ENCODE data around the gene SAMM50.

SAMM50 gene

GRCh38 chr22:43999378-43999777 is 44.1 kb downstream of the SAMM50 start:
- TF ChIP-seq ISL1 (CRISPR knock-in tag; IDR thresholded peaks at IDR 0.05) (no peak), CREB5 (CRISPR knock-in tag; IDR thresholded peaks at IDR 0.05; ENCODE audit: low read depth) (no peak), ESRRG (CRISPR knock-in tag; IDR thresholded peaks at IDR 0.05) (no peak), ZNF8 (CRISPR knock-in tag; IDR thresholded peaks at IDR 0.05) (no peak), CSDC2 (CRISPR knock-in tag; IDR thresholded peaks at IDR 0.05) (no peak), RARB (CRISPR knock-in tag; IDR thresholded peaks at IDR 0.05) (no peak), ZNF565 (CRISPR knock-in tag; conservative IDR thresholded peaks at IDR 0.05; ENCODE audit: low read depth) (no peak), BACH2 (CRISPR knock-in tag; IDR thresholded peaks at IDR 0.05; ENCODE audit: borderline replicate concordance) (no peak), PPARA (CRISPR knock-in tag; IDR thresholded peaks at IDR 0.05; ENCODE audit: borderline replicate concordance) (no peak), GLIS3 (CRISPR knock-in tag; IDR thresholded peaks at IDR 0.05) (no peak), TOX (CRISPR knock-in tag; IDR thresholded peaks at IDR 0.05; ENCODE audit: borderline replicate concordance) (no peak), ZNF70 (CRISPR knock-in tag; IDR thresholded peaks at IDR 0.05) (no peak), SNAI2 (CRISPR knock-in tag; IDR thresholded peaks at IDR 0.05) (no peak)
- TF ChIP-seq, protein P1, sequence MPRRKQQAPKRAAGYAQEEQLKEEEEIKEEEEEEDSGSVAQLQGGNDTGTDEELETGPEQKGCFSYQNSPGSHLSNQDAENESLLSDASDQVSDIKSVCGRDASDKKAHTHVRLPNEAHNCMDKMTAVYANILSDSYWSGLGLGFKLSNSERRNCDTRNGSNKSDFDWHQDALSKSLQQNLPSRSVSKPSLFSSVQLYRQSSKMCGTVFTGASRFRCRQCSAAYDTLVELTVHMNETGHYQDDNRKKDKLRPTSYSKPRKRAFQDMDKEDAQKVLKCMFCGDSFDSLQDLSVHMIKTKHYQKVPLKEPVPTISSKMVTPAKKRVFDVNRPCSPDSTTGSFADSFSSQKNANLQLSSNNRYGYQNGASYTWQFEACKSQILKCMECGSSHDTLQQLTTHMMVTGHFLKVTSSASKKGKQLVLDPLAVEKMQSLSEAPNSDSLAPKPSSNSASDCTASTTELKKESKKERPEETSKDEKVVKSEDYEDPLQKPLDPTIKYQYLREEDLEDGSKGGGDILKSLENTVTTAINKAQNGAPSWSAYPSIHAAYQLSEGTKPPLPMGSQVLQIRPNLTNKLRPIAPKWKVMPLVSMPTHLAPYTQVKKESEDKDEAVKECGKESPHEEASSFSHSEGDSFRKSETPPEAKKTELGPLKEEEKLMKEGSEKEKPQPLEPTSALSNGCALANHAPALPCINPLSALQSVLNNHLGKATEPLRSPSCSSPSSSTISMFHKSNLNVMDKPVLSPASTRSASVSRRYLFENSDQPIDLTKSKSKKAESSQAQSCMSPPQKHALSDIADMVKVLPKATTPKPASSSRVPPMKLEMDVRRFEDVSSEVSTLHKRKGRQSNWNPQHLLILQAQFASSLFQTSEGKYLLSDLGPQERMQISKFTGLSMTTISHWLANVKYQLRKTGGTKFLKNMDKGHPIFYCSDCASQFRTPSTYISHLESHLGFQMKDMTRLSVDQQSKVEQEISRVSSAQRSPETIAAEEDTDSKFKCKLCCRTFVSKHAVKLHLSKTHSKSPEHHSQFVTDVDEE (CRISPR knock-in tag; IDR thresholded peaks at IDR 0.05), result no peak
- no peak for ATAC-seq

- no peak for ATAC-seq
- TF ChIP-seq TOX (CRISPR knock-in tag; IDR thresholded peaks at IDR 0.05; ENCODE audit: borderline replicate concordance) (no peak), ZC3H10 (CRISPR knock-in tag; IDR thresholded peaks at IDR 0.05) (no peak), CREB5 (CRISPR knock-in tag; IDR thresholded peaks at IDR 0.05; ENCODE audit: low read depth) (no peak), ZNF8 (CRISPR knock-in tag; IDR thresholded peaks at IDR 0.05) (no peak), BACH2 (CRISPR knock-in tag; IDR thresholded peaks at IDR 0.05; ENCODE audit: borderline replicate concordance) (no peak), ARNTL (CRISPR knock-in tag; IDR thresholded peaks at IDR 0.05; ENCODE audit: borderline replicate concordance, low read depth) (no peak), CSDC2 (CRISPR knock-in tag; IDR thresholded peaks at IDR 0.05) (no peak), TCF4 (CRISPR knock-in tag; IDR thresholded peaks at IDR 0.05; ENCODE audit: borderline replicate concordance) (no peak)
Observed at GRCh38 chr22:44000123-44000522, 44.9 kb downstream of the SAMM50 start.

- no peak for TF ChIP-seq OSR1 (CRISPR knock-in tag; IDR thresholded peaks at IDR 0.05)
- TF ChIP-seq ZFP3 (CRISPR knock-in tag; IDR thresholded peaks at IDR 0.05), result no peak
- TF ChIP-seq TOX (CRISPR knock-in tag; IDR thresholded peaks at IDR 0.05; ENCODE audit: borderline replicate concordance), result no peak
- TF ChIP-seq ZNF565 (CRISPR knock-in tag; conservative IDR thresholded peaks at IDR 0.05; ENCODE audit: low read depth), result no peak
- TF ChIP-seq ZNF70 (CRISPR knock-in tag; IDR thresholded peaks at IDR 0.05), result no peak
- TF ChIP-seq CSDC2 (CRISPR knock-in tag; IDR thresholded peaks at IDR 0.05), result no peak
- no peak for TF ChIP-seq ZNF8 (CRISPR knock-in tag; IDR thresholded peaks at IDR 0.05)
- TF ChIP-seq, protein P2, sequence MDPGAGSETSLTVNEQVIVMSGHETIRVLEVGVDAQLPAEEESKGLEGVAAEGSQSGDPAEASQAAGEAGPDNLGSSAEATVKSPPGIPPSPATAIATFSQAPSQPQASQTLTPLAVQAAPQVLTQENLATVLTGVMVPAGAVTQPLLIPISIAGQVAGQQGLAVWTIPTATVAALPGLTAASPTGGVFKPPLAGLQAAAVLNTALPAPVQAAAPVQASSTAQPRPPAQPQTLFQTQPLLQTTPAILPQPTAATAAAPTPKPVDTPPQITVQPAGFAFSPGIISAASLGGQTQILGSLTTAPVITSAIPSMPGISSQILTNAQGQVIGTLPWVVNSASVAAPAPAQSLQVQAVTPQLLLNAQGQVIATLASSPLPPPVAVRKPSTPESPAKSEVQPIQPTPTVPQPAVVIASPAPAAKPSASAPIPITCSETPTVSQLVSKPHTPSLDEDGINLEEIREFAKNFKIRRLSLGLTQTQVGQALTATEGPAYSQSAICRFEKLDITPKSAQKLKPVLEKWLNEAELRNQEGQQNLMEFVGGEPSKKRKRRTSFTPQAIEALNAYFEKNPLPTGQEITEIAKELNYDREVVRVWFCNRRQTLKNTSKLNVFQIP (CRISPR knock-in tag; IDR thresholded peaks at IDR 0.05; ENCODE audit: borderline replicate concordance, low read depth), result no peak
- TF ChIP-seq ZFP30 (CRISPR knock-in tag; IDR thresholded peaks at IDR 0.05), result no peak
- TF ChIP-seq ESRRG (CRISPR knock-in tag; IDR thresholded peaks at IDR 0.05), result no peak
- TF ChIP-seq GLIS3 (CRISPR knock-in tag; IDR thresholded peaks at IDR 0.05), result no peak
- TF ChIP-seq, protein P1 (CRISPR knock-in tag; IDR thresholded peaks at IDR 0.05), result no peak
- TF ChIP-seq, protein P3, sequence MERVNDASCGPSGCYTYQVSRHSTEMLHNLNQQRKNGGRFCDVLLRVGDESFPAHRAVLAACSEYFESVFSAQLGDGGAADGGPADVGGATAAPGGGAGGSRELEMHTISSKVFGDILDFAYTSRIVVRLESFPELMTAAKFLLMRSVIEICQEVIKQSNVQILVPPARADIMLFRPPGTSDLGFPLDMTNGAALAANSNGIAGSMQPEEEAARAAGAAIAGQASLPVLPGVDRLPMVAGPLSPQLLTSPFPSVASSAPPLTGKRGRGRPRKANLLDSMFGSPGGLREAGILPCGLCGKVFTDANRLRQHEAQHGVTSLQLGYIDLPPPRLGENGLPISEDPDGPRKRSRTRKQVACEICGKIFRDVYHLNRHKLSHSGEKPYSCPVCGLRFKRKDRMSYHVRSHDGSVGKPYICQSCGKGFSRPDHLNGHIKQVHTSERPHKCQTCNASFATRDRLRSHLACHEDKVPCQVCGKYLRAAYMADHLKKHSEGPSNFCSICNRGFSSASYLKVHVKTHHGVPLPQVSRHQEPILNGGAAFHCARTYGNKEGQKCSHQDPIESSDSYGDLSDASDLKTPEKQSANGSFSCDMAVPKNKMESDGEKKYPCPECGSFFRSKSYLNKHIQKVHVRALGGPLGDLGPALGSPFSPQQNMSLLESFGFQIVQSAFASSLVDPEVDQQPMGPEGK (CRISPR knock-in tag; IDR thresholded peaks at IDR 0.05; ENCODE audit: borderline replicate concordance), result no peak
- TF ChIP-seq SNAI2 (CRISPR knock-in tag; IDR thresholded peaks at IDR 0.05), result no peak
- no peak for TF ChIP-seq CREB5 (CRISPR knock-in tag; IDR thresholded peaks at IDR 0.05; ENCODE audit: low read depth)
- no peak for TF ChIP-seq ISL1 (CRISPR knock-in tag; IDR thresholded peaks at IDR 0.05)
- no peak for ATAC-seq
Observed at GRCh38 chr22:44001521-44001920, 46.3 kb downstream of the SAMM50 start.

Data from SK-N-SH treated with all-trans-retinoic acid at 6 μM for 48 hours (cell line).